ENCODE measurements around the gene PHF2.
A peak's percentile ranks its signal among the peaks of the same experiment; 100 is the strongest.

PHF2 gene

DNA sequence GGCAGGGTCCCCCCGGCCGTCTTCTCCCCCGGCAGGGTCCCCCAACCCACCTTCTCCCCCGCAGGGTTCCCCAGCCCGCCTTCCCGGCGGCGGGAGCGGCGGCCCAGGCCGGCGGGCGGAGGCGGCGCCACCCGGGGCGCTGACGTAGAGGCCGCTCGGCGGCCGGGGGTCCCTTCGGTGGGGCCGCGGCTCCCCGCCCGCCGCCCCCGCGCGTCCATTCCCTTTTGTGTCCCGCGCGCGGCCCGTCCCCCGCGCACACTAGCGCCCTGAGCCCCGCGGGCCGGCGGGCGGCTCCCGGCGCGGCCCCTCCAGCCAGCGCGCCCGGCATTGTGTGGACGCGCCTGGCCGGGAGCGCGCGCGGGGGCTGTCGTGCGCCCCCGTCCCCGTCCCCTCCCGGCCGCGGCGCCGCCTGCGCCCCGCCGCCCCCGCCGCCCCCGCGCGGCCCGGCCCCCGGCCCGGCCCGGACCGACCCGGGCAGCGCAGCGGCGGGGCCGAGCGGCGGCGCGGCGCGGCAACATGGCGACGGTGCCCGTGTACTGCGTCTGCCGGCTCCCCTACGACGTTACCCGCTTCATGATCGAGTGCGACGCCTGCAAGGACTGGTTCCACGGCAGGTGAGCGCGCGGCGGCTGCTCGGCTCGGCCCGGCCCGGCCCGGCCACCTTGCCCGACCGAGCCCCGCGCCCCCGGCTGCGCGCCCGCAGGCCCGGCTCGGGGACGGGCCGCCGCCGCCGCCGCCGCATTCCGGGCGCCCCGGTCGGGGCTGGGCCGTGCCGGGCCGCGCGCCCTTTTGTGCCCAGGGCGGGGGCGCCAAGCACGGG, at the start of gene PHF2:
Gene PHF2, plus strand, starts transcription at position 327 of the 820 bp plus-strand sequence. Its CDS starts 190 bp downstream, at position 517.
- DNase-seq, result no peak

DNA sequence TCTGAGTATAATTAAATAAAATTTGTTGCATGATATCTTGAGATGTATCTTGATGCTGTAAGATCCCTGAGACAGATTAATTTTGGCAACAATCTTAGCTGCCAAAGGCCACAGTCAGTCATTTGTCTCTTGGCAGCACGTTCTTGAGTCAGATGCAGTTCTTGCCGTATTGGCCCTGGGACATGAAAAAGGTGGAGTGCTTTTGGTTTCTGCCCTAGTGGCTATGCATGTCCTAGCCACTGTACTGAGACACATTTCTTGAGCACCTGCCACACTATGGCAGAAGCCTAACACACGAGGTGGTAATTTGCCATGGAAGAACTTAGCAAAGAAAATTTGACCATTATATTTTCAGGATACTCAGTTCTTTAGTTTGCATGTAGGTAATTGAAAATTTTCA, 45.0 kb upstream of the PHF2 start:
- DNase-seq, result no peak

DNA sequence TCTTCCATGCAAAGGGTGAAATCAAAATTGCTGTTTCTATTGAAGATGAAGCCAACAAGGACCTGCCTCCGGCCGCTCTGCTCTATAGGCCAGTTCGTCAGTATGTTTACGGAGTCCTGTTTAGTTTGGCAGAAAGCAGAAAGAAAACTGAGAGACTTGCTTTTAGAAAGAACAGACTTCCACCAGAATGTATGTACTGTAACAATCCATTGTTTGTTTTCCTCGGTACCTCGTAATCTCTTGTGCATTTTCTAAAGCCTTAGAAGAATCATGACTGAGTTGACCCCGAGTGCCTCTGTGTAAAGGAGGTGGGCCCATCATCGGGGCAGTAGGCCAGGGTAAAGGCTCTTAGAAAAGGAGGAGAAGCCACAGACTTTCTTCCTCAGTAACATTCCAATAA, 44.2 kb upstream of the PHF2 start:
- no peak for DNase-seq

DNA sequence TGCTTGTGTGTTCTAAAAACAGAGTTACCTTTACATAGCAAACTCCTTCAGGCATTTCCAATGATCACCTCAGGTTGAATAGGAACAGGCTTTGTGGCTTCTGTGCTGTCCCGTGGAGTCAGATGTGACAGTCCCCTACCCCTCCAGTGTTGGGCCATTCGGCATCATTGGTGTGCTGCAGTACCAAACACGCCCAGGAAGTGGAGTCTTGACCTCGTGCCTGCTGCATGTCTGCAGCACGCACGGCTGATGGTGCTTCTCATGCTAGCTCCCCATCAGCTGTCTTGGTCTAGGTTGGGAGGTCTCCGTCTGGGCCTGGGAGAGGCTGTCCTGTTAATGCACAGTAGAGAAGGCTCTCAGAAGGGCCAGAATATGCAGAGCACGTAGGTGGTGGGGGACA, 42.5 kb upstream of the PHF2 start:
- no peak for DNase-seq

DNA sequence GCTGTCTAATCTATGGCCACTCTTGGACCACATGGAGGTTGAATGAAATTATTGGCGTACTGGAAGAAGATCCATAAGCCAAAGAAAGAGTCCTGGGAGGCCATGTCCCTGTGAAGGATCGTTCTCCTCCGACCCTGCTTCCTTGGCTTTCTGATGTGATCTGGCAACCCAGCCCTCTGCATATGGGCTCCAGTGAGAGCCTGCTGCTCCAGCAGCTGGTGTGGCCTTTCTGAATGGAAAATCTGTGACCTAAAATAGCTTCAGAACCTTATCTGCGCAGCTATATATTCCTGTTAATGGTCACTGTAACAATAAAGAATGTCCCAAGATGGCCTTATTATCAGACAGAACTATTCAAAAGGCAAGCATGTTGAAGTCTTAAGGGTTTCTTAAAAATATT, 40.2 kb upstream of the PHF2 start:
- DNase-seq, result no peak

DNA sequence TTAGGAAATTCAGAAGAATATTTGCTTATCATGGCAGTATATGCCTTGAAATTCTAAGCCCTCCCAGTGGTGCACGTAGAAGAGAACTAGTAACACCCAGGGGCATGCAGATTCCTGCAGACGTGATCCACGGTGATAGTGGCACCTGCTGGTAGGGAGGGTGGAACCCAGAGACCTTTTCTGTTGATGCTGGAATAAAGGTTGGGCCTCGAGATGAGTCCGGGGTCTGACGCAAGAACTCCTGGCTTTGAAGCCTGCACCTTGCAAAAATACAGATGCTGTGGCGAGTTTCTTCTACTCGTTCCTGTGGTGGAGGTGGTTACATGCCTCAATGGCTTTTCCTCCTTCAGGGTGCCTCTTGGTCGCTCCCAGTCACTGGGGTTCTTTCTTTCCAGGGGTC, 39.5 kb upstream of the PHF2 start:
- no peak for DNase-seq

DNA sequence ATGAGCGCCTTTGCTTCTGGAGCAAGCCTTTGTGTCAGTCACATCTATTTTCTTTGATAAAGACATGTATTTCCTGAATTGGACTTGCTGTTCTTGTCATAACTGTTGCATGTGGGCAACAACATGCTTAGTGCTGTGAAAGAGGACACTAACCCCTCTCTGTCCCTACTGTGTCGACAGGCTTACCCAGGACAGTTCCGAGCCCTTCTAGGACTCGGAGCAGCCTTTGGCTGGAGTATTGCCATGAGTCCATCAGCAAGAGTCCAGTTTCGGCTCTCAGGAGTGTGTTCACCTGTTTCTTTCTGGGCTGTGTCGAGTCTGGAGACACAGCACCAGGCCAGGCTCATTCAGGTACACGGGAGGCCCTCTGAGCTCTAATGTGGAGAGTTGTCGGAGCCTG, 36.1 kb upstream of the PHF2 start:
- no peak for DNase-seq

DNA sequence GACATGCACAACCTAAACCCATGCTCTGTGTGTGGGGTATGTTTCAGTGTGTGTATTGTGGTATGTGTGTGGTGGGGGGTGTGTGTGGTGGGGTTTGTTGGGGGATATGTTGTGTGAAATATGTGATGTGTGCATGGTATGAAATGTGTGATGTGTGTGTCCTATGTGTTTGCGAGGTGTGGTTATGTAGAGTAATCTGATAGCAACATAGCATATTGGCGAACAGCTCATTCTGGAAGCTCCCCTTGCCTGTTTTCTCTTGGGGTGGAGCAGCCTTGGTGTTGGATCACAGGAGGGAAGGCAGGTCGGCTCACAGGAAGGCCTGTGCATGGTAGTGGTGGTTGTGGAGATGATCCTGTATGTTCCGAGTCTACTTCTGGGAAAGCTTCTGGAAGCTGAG, 35.4 kb upstream of the PHF2 start:
- DNase-seq, result no peak

DNA sequence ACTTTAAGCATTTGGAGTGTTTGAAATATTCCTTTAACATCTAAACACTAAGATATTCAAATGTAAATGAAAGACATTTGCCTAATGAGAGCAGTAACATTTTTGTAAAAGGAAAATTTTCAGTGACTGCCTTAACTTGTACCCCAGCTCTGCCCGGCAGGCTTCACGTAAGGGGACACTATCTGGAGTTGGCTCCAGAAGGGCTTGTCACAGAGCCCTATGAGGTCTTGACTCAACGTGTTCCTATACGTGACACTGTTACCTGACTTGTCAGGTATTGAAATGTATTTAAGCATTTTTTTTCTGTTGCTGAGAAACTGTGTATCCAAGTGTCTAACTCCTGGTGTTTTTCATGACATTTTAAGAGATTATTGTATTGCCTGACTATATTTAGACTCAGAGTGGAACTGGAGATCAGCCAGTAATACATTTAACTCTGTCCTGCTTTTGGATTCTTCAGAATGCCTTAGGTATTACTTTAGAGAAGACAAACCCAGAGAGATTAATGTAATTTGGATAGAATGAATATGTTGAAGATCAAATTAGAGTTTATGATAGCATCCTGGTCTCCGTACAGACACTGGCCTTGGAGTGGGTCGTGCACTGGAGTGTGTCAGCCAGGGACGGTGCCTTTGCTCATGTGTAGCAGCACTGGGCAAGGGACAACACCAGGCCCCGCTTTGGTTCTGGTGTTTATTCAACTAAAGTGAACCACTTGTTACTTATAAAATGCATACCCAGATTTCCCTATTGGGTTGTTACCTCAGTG, 34.6 kb upstream of the PHF2 start:
- DNase-seq, result no peak

DNA sequence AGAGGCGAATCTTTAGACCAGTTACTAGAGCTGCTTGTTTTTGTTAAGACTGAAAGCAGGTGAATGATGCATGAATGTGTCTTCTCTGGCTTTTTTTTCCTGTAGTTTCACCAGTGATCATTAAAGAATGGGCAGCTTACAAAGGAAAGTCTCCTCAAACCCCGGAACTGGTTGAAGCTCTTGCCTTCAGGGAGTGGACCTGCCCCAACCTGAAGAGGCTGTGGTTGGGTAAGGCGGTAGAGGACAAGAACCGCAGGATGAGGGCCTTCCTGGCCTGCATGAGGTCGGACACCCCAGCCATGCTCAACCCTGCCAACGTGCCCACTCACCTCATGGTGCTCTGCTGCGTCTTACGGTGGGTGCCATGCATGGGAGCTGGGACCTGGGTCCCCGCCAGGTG, 33.3 kb upstream of the PHF2 start:
- no peak for DNase-seq

DNA sequence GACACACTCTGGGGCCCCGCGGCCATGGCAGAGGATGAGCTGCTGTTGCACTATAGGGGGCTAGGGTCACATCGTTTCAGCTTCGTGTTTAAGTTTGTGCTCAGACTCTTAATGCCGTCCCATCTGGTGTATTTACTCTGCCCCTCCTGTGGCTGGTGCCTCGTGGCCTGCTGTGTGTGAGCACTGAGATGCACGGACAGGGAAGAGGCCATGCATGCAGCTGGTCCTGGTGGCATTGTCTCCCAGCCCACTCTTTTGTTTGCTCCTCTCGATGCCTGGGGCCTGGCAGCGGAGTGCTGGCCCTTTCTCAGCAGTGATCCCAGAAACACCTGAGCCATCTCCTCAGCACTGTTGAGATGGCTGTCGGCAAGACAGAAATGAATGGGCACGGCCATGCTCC, 30.0 kb upstream of the PHF2 start:
- DNase-seq, result no peak

DNA sequence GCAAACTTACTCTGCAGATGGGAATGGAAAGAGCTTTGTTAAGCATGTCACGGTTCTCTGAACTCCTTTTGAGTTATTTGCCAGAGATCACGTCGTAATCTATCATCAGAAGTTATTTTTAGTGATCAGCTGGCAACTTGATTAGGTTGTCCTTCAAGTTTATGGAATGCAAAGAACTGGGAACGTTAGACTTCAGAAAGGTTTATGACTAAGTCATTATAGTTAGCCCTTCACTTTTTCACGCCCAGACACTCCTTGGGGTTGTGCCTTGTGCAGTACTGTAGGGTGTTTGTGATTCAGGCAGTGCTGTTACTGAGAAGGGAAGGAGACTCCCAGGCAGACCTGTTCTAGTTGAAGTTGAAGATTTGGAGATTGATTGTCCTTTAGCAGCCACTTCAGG, 26.8 kb upstream of the PHF2 start:
- DNase-seq, result no peak

DNA sequence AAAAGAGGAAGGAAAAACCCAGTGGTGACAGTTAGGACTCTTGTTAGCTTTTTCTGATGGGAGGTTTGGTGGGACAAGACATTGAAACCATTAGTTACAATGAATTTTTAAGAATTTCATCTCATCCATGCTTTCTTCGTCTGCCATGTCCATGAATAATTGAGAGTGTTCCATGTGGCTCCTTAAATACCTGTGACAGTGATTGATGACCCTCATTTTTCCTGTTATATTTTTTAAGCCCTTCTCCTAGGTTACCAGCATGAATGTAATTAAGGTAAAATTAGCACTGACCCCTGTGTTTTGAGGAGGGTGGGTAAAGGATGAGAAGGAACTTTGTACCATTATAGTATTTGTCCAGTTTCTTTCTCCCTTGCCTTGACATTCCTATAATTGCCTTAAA, 23.5 kb upstream of the PHF2 start:
- no peak for DNase-seq

DNA sequence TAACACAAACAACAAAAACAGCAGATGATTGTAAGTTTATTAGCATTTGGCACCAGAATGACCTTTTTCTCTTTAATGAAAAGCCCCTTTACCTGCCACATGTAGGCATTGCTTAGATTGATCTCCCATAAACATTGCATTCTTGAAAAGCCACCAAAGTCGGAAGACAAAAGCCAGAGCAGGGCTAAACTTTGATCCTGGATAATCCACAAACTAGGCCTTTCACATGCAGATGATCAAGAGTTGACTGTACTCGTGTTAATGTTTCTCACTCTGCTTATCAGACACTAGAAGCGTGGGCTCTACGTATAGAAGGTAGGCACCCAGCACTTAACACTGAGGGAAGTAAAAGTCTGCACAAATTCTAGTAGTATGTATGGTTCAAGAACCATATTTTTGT, 21.0 kb upstream of the PHF2 start:
- no peak for DNase-seq

DNA sequence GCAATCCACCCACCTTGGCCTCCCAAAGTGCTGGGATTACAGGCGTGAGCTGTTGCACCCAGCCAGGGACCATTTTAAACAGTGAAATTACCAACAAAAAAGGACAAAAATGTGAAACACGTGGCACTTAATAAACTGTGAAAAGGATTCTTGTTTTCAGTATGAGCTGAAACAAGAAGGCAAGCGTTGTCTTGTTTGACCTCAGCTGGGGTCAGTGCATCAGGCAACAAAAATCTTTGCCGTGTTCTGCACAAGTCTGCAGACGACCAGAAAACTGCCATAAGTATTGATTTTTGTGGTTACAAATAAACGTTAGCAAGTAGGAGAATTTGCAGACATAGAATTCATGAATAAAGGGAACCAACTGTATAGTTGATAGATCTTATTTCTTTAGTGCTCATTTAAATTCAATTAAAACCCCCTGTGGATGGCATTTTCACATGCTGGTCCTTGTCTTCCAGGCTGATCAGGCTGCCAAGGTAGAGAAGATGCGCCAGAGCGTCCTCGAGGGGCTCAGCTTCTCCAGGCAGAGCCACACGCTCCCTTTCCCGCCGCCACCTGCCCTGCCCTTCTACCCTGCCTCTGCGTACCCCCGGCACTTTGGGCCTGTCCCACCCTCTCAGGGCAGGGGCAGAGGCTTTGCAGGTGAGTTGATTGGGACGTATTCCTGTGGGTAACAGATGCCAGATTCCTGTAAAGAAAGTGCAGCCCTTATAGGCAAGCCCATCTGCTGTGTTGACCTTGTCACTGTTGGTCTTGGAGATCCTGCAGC, 18.8 kb upstream of the PHF2 start:
- no peak for DNase-seq

DNA sequence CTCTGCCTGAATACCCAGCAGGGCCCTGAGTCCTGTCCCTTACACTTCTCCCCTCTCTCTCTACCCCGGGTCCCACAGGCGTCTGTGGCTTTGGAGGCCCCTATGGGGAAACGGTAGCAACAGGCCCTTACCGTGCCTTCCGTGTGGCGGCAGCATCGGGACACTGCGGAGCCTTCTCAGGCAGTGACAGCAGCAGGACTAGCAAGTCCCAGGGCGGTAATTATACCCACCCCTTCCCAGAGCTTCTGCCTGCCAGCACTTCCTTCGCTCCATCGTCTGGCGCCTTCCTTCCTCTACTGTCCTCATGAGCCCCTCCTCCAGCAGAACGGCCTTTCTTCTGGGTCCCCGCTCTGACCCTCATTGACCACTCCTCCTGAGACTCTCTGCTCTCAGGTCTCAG, 17.9 kb upstream of the PHF2 start:
- DNase-seq, result no peak

DNA sequence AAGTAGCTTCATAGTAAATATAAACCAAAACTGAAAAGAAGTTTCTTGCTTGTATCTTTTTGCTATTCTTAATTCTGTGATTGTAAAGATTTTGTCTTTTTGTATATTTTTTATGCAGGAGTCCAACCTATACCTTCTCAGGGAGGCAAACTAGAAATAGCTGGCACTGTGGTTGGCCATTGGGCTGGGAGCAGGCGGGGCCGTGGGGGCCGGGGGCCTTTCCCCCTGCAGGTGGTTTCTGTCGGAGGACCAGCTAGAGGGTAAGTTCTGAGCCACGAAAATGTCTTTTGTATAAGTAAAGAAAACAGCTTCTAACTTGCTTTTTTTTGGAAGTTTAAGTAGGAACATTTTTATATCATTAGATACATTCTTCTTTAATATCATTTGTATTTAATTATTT, 15.4 kb upstream of the PHF2 start:
- no peak for DNase-seq

DNA sequence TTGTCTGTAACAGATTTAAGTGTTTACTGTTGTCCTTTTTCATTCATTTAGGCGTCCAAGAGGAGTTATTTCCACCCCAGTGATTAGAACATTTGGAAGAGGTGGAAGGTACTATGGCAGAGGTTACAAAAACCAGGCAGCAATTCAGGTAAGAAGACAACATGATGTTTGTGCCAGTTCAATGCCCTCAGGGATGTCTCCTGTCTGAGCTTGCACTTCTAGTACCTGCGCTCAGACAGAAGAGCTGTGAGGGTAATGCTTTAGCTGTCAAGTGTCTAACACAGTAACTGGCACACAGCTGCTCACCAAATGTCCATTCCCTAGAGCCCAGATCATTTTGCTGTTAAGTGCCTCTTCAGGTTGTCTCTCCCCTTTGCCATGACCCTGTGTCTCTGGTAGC, 14.2 kb upstream of the PHF2 start:
- DNase-seq, result no peak

DNA sequence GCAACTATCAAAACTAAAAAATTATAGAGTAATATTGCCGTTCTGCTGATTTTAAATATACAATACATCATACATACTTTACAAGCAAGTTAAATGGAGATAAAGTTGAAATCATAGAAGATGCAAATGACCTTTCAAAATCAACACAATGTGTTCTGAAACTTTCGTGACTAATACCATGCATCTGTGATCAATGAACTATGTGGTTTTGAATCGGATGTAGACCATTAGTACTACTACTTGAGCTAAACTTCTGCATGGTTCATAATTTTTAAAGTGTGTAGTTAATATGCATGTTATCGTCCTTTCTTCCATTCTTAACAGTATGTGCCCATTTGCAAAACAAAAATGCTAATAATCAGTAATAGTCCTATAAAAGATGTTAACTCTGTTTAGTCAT, 11.3 kb upstream of the PHF2 start:
- DNase-seq, result no peak

DNA sequence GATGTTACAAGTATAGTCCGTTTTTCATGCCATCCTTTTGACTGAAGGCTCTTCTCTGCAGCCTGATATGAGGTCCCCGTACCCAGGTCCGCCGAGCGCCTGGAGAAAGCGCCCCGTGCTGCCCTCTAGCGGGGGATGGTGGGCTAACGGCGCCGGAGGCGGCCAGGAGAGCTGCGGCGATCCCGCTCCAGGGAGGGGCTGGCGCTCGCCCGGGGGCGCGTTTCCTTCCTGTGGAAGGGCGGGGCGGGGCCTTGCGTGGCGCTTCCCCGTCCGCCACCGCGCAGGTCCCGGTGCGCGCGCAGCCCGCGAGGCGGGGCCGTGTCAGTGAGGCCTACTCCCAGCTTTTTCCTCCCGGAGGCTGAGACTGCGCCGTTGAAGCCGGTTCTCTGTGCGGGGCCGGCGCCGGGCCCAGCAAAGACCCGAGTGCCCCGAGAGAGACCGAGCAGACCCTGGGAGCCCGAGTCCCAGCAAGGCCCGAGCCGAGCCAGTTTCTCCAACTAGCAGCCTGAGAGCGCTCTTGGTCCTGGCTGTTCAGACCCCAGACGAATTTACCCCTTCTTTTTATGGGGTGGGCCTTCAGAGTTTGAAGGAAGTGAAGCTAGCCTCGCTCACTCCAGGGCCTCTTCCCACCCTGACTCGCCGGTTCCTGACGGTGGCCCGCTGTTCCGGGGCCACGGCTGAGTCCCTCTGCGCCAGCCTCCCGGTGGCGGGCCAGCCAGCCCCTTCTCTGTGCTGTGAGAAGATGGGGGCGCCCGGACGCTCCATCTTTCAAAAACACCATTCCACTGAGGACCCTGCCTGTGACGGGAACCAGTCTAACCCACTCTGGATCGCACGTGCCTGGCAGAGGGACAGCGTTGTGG, 9.7 kb upstream of the PHF2 start:
- DNase-seq, result peak; percentile 81

DNA sequence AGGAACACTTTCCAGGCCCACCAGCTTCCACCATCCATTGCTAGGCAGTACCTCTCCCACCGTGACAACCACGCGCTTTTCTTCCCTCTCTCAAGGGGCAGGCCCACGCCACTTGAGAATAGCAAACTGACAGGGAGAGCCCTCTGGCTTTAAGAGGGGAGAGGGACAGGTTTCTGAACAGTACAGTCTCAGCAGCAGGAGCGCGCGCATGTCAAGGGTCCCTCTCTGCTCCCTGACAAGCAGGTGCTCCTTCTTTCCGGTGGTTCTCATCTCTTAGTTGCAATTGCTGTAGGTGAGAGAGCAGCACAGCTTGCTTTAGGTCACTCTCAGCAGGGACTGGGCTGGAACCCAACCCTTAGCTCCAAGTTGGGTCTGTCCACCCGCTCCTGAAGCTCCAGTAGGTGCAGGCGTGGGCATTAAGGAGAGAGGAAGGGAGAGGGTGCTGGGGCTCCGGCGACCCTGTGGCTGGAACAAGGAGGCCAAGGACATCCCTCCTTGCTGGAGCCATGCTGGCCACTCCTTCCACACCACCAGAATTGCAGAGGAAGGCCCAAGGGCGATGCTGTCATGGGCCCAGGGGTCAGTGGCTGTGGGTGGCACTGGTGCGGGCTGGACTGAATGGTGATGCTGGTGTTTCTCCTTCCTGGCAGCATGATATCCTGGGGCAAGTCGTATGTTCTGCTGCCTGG, 9.0 kb upstream of the PHF2 start:
- DNase-seq, result no peak

DNA sequence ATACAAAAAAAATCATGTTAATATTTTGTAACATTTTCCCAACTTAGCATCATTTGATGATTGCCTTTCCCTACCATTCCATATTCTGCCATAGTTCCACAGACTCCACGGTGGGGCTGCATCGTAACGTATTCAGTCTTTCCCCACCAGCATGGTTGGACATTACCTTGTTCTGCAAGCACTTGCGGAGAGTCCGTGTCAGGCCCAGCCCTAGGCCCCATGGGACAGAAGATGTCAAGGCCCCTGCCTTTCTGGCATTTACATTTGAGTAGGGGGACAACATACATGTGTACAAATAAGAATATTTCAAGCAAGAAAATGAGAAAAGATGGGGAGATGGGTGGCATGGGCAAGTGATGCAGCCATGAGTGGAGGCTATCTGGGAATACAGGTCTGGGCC, 8.2 kb upstream of the PHF2 start:
- no peak for DNase-seq

Measured in NCI-H1694 (cell line).